GM12872 (cell line): ENCODE data around the gene BRD9.

Source experiments
- TF ChIP-seq, protein P1 (sequence below): IDR thresholded peaks from 3 replicates; pipeline ENCODE4 v1.5.1; 2011; ENCODE audit warnings: low read depth, mild to moderate bottlenecking, low read length, moderate library complexity; ENCODE audit not compliant: insufficient read depth

Gene BRD9

DNA sequence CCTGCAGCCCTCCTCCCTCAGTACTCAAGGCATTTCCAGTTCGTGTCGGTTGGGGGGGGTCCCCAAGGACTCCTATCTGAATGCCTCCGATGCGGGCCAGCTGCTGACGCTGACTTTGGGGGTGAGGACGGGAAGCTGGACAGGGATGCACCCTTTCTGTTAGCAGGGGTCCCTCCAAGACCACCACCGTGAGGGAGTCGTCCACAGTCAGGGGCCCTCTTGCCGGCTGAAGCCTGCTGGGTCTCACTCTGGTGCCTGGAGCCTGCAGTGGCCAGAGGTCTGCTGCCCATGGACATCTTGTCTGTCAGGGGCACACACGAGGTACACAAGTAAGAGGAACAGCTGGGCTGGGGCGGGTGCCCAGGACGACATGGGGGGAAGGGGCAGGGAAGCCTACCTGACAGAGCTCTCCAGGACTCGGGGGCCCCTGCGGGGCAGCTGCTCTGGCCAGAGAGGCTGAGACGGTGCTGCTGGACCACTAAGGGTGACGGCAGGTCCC, 32.8 kb downstream of the BRD9 start:
- TF ChIP-seq, protein P1, sequence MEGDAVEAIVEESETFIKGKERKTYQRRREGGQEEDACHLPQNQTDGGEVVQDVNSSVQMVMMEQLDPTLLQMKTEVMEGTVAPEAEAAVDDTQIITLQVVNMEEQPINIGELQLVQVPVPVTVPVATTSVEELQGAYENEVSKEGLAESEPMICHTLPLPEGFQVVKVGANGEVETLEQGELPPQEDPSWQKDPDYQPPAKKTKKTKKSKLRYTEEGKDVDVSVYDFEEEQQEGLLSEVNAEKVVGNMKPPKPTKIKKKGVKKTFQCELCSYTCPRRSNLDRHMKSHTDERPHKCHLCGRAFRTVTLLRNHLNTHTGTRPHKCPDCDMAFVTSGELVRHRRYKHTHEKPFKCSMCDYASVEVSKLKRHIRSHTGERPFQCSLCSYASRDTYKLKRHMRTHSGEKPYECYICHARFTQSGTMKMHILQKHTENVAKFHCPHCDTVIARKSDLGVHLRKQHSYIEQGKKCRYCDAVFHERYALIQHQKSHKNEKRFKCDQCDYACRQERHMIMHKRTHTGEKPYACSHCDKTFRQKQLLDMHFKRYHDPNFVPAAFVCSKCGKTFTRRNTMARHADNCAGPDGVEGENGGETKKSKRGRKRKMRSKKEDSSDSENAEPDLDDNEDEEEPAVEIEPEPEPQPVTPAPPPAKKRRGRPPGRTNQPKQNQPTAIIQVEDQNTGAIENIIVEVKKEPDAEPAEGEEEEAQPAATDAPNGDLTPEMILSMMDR = no peak

DNA sequence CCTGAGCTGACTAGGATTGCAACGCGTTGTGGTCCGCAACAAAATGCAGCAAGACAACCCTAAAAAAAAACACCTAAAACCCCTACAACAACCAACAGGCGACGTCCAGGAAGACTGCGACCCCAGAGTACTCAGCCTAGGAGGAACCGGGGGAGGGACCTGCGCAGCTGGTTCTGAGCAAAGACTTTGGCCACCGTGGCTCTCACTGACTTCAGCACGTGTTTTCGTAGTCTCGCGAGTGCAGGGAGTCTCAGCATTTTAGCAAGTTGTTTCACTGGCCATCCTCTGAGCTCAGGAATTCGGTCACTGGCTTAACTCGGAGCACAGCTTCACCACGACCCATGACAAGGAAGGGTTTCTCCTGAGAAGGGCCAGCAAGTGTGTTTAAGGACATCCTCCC, 33.2 kb downstream of the BRD9 start:
- TF ChIP-seq, protein P1 = no peak

DNA sequence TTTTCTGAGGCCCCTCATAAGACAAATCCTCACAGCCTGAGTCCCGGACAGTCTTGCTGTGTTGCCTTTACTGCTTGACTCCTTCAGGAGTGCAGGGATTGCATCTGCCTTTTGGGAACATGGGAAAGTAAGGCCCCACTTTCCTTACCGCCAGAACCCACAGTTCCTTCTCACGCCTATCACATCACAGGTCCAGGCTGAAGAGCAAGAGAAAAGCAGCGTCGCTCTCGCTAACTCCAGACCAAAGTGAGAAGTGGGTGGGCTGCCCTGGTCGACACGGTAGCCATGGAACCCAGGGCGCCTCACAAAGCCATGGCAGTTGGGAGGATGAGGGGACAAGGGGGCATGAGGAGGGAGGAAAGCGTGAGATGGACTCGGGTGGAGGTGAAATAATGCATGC, 33.9 kb downstream of the BRD9 start:
- TF ChIP-seq, protein P1 = no peak

DNA sequence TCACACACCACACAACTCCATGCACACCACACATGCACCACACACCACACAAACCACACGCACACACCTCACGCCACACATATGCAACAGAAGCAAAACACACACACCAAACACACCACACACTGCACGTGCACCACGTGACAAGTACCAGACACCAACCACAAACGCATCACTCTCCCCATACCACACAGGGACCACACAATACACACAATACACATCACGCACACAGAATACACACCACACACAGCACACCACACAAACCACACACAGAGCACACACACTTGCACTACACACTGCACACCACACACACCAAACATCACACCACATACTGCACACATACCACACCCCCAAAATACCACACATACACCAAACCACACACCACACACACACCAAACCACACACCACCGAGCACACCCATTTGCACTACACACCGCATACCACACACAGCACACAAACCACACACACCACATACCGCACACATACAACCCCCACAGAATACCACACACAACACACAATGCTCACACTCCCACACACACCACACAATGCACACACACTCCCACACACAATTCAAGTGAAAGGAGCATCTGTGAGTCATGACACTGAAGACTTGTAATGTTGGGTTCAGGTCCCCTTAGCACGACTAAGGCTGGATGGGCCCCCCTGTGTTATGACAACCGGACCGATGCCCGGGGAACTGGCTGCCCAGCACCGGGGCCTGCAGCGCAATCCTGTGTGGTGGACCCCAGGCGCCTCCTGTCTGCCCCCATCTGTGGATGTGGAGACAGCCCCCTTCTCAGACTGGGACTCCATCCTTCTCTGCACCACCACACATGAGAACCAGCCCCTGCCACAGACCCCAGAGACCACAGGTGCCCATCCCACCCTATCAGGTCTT, 35.8 kb downstream of the BRD9 start:
- TF ChIP-seq, protein P1 = no peak

DNA sequence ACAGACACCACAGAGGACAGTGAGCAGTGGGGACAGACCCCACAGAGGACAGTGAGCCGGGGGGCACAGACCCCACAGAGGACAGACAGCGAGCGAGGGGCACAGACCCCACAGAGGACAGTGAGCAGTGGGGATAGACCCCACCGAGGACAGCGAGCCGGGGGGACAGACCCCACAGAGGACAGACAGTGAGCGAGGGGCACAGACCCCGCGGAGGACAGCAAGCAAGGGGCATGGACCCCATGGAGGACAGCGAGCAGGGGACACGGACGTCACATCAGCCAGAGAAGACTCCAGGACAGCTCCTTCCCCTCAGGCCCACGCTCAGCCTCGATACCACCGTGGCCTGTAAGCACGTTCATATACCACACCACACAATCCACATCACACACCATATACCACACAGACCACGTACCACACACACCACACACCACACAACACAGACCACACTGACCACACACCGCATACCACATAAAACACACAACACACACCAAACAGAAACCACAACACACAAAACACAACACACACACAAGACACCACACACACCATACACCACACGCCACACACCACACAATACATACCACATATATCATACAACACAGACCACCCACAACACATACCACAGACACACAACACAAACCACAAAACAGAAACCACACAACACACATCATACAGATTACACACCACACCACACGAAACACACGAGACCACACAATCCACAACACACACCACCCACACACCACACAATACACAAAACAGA, 36.6 kb downstream of the BRD9 start:
- TF ChIP-seq, protein P1 = no peak

DNA sequence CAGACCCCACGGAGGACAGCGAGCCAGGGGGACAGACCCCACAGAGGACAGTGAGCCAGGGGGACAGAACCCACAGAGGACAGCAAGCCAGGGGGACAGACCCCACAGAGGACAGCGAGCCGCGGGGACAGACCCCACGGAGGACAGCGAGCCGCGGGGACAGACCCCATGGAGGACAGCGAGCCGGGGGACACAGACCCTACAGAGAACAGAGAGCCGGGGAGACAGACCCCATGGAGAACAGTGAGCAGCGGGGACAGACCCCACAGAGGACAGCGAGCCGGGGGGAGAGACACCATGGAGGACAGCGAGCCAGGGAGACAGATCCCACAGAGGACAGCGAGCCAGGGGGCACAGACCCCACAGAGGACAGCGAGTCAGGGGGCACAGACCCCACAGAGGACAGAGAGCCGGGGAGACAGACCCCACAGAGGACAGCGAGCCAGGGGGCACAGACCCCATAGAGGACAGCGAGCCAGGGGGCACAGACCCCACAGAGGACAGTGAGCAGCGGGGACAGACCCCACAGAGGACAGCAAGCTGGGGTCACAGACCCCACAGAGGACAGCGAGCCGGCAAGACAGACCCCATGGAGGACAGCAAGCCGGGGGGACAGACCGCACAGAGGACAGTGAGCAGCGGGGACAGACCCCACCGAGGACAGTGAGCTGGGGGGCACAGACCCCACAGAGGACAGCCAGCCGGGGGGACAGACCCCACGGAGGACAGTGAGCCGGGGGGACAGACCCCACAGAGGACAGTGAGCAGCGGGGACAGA, 37.4 kb downstream of the BRD9 start:
- TF ChIP-seq, protein P1 = no peak

DNA sequence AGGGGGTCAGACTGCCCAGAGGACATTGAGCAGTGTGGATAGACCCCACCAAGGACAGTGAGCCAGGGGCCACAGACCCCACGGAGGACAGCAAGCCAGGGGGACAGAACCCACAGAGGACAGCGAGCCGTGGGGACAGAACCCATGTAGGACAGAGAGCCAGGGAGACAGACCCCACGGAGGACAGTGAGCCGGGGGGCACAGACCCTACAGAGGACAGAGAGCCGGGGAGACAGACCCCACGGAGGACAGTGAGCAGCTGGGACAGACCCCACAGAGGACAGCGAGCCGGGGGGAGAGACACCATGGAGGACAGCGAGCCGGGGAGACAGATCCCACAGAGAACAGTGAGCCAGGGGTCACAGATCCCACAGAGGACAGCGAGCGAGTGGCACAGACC, 38.4 kb downstream of the BRD9 start:
- TF ChIP-seq, protein P1 = no peak
